ENCODE data around the gene CIAO1.
A peak's percentile ranks its signal among the peaks of the same experiment; 100 is the strongest.
"Not testable (repeated sequence)": the region's sequence is repeated elsewhere in the genome, so short reads cannot be mapped to it uniquely, and the experiment has no call there.

CIAO1 gene

GRCh38 chr2:96265840-96266679 is at the start of gene CIAO1, which contains the start of gene TMEM127:
Gene CIAO1, plus strand, starts transcription at chr2:96266225. Its CDS starts 126 bp downstream, at chr2:96266351.
Gene TMEM127, minus strand, starts transcription at chr2:96265997. Its CDS starts 616 bp downstream, at chr2:96265381.
- TF ChIP-seq, protein P1, sequence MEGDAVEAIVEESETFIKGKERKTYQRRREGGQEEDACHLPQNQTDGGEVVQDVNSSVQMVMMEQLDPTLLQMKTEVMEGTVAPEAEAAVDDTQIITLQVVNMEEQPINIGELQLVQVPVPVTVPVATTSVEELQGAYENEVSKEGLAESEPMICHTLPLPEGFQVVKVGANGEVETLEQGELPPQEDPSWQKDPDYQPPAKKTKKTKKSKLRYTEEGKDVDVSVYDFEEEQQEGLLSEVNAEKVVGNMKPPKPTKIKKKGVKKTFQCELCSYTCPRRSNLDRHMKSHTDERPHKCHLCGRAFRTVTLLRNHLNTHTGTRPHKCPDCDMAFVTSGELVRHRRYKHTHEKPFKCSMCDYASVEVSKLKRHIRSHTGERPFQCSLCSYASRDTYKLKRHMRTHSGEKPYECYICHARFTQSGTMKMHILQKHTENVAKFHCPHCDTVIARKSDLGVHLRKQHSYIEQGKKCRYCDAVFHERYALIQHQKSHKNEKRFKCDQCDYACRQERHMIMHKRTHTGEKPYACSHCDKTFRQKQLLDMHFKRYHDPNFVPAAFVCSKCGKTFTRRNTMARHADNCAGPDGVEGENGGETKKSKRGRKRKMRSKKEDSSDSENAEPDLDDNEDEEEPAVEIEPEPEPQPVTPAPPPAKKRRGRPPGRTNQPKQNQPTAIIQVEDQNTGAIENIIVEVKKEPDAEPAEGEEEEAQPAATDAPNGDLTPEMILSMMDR (IDR thresholded peaks at IDR 0.05; ENCODE audit: insufficient read depth, low read length, poor library complexity, severe bottlenecking): peak; percentile 46

DNA sequence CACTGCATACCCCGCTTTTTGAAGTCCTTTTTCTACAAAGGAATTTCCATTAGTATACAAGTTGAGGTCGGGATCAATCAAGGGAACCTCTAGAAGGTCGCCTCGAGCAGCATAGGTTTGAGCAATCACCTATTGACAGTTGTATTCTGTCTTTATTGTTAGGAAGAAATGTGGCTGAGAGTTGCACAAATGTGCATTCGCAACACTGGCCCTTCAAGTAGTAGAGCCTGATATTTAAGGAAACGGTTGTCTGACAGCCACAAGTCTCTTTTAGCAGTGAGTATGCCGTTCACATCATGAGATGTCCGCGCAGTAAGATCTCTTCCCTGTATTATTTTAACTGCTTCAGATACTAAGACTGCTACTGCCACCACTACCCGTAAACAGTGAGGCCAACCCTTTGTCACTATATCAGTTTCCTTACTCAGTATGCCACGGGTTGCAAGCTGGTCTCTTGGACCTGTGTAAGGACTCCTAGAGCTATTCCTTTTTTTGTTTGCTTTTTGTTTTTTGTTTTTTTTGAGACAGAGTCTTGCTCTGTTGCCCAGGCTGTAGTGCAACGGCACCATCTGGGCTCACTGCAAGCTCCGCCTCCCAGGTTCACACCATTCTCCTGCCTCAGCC is 47.4 kb upstream of the CIAO1 start:
- H3K4me3 ChIP-seq (replicated peaks; ENCODE audit: low read depth, low read length): no peak overlapping the region
- H3K27me3 ChIP-seq (replicated peaks; ENCODE audit: control insufficient read depth, insufficient read depth, low read length): no peaks in the 10 kb centered on the region
- DNase-seq (ENCODE audit: extremely low read depth, insufficient read length): no peak
- TF ChIP-seq, protein P1 (IDR thresholded peaks at IDR 0.05; ENCODE audit: insufficient read depth, low read length, poor library complexity, severe bottlenecking): no peak
- no peaks in the 10 kb centered on the region for H3K36me3 ChIP-seq (ENCODE audit: control insufficient read depth, insufficient read depth, low read length)

More at GRCh38 chr2:96265840-96266679, at the start of gene CIAO1, which contains the start of gene TMEM127:
- peak; percentile 99 for DNase-seq (ENCODE audit: extremely low read depth, insufficient read length)
- H3K4me3 ChIP-seq (replicated peaks; ENCODE audit: low read depth, low read length): peak within 1 kb of the TSS; percentile 74
- H3K27me3 ChIP-seq (replicated peaks; ENCODE audit: control insufficient read depth, insufficient read depth, low read length): no peaks in the 10 kb centered on the region
- peaks cover 24% of the 10 kb centered on the region for H3K36me3 ChIP-seq (ENCODE audit: control insufficient read depth, insufficient read depth, low read length)

DNA sequence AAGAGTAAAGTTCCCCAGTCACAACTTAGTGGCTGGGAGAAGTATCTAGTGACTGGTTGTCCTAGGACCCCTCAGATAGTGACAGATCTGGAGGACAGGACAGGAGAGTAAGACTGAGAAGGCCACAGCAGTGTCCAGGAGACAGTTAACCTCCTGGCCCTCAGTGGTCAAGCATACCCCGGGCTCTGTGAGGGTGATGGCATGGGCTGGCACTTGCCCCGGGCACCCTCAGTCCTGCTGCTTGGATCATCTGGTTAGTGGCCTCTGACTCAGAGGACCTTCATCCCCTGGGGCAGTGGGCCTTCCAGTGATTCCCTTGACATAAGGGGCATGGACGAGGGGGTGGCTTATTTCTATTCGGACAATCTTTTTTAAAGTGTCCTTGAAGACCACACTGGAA is 46.1 kb upstream of the CIAO1 start:
- not testable (repeated sequence) for DNase-seq (ENCODE audit: extremely low read depth, insufficient read length); H3K27me3 ChIP-seq (replicated peaks; ENCODE audit: control insufficient read depth, insufficient read depth, low read length); H3K4me3 ChIP-seq (replicated peaks; ENCODE audit: low read depth, low read length); H3K36me3 ChIP-seq (ENCODE audit: control insufficient read depth, insufficient read depth, low read length)

GRCh38 chr2:96221106-96221505 is 44.9 kb upstream of the CIAO1 start:
- not testable (repeated sequence) for H3K36me3 ChIP-seq (ENCODE audit: control insufficient read depth, insufficient read depth, low read length); H3K27me3 ChIP-seq (replicated peaks; ENCODE audit: control insufficient read depth, insufficient read depth, low read length); DNase-seq (ENCODE audit: extremely low read depth, insufficient read length); H3K4me3 ChIP-seq (replicated peaks; ENCODE audit: low read depth, low read length)

GRCh38 chr2:96225016-96225533 is 41.0 kb upstream of the CIAO1 start:
- TF ChIP-seq, protein P1 (IDR thresholded peaks at IDR 0.05; ENCODE audit: insufficient read depth, low read length, poor library complexity, severe bottlenecking): no peak
- Histone ChIP-seq H3K27me3 (replicated peaks; ENCODE audit: control insufficient read depth, insufficient read depth, low read length) (no peaks in the 10 kb centered on the region), H3K36me3 (ENCODE audit: control insufficient read depth, insufficient read depth, low read length) (no peaks in the 10 kb centered on the region), H3K4me3 (replicated peaks; ENCODE audit: low read depth, low read length) (no peak overlapping the region)
- DNase-seq (ENCODE audit: extremely low read depth, insufficient read length): peak; percentile 77

GRCh38 chr2:96231316-96231715 is 34.7 kb upstream of the CIAO1 start:
- H3K4me3 ChIP-seq (replicated peaks; ENCODE audit: low read depth, low read length): no peak overlapping the region
- H3K27me3 ChIP-seq (replicated peaks; ENCODE audit: control insufficient read depth, insufficient read depth, low read length): no peaks in the 10 kb centered on the region
- no peak for DNase-seq (ENCODE audit: extremely low read depth, insufficient read length)
- no peaks in the 10 kb centered on the region for H3K36me3 ChIP-seq (ENCODE audit: control insufficient read depth, insufficient read depth, low read length)
- TF ChIP-seq, protein P1 (IDR thresholded peaks at IDR 0.05; ENCODE audit: insufficient read depth, low read length, poor library complexity, severe bottlenecking): no peak

Measured in GM06990 (cell line).